Raji (cell line): Measurements from ENCODE around the gene CRISPLD2.

ENCODE experiments used
- POLR2A ChIP-seq: IDR thresholded peaks from 2 replicates; pipeline ENCODE4 v1.6.1; 2011; ENCODE audit warnings: low read depth, low read length, control low read depth; ENCODE audit not compliant: insufficient read depth

Gene CRISPLD2

GRCh38 chr16:84815462-84815861, 4.3 kb upstream of the CRISPLD2 start:
- no peak for TF ChIP-seq POLR2A

- TF ChIP-seq POLR2A = no peak
Measured at GRCh38 chr16:84816023-84816422, 3.8 kb upstream of the CRISPLD2 start.

GRCh38 chr16:84816485-84816884, 3.3 kb upstream of the CRISPLD2 start:
- TF ChIP-seq POLR2A = no peak

GRCh38 chr16:84817206-84817605, 2.6 kb upstream of the CRISPLD2 start:
- TF ChIP-seq POLR2A = no peak

GRCh38 chr16:84817613-84818012, 2.2 kb upstream of the CRISPLD2 start:
- TF ChIP-seq POLR2A = no peak

- no peak for TF ChIP-seq POLR2A
Measured at GRCh38 chr16:84818133-84818532, 1.7 kb upstream of the CRISPLD2 start.

- TF ChIP-seq POLR2A = no peak
Measured at GRCh38 chr16:84818989-84819643, 669 bp upstream of the CRISPLD2 start.

GRCh38 chr16:84820305-84820684, 510 bp downstream of the CRISPLD2 start:
- TF ChIP-seq POLR2A = no peak

- no peak for TF ChIP-seq POLR2A
Measured at GRCh38 chr16:84820771-84821170, 986 bp downstream of the CRISPLD2 start.

- no peak for TF ChIP-seq POLR2A
Measured at GRCh38 chr16:84821179-84821578, 1.4 kb downstream of the CRISPLD2 start.

- TF ChIP-seq POLR2A = no peak
Measured at GRCh38 chr16:84821728-84822689, 2.2 kb downstream of the CRISPLD2 start.

- no peak for TF ChIP-seq POLR2A
Measured at GRCh38 chr16:84822990-84823389, 3.2 kb downstream of the CRISPLD2 start.

GRCh38 chr16:84823484-84823883, 3.7 kb downstream of the CRISPLD2 start:
- no peak for TF ChIP-seq POLR2A

- TF ChIP-seq POLR2A = no peak
Measured at GRCh38 chr16:84823926-84824325, 4.1 kb downstream of the CRISPLD2 start.

GRCh38 chr16:84825896-84826557, 6.2 kb downstream of the CRISPLD2 start:
- no peak for TF ChIP-seq POLR2A

GRCh38 chr16:84826558-84826941, 6.8 kb downstream of the CRISPLD2 start:
- no peak for TF ChIP-seq POLR2A
